HEK293 (cell line): ENCODE data around the gene GJC1.

Experiments
- CTCF ChIA-PET: fragments of 350-600 bp; formaldehyde crosslinking; extraction: SDS; loops from one replicate; lab custom pipeline; 2021; ENCODE audit warnings: antibody characterized with exemption; lab: Yijun Ruan, JAX
- POLR2A ChIA-PET: fragments of 300-600 bp; formaldehyde crosslinking; extraction: SDS; loops from one replicate; lab custom pipeline; 2020; ENCODE audit warnings: antibody characterized with exemption, inconsistent platforms; lab: Yijun Ruan, JAX
- H3K27ac ChIP-seq: fragments of 200-500 bp; sonication (Bioruptor generic); 2 replicates; pipeline ENCODE4 v1.5.1; 2014; ENCODE audit warnings: low read depth, low read length, control low read depth, inconsistent platforms; ENCODE audit errors: extremely low read depth
- H3K36me3 ChIP-seq, 2 experiments: fragments of 200-500 bp in 1 of 2; sonication (Bioruptor generic) in 1 of 2; 1 replicate in 1 of 2; 2 replicates in 1 of 2; pipeline ENCODE4 v1.5.1; 2014 to 2017; ENCODE audit warnings: inconsistent platforms in 2 of 2, low read length in 2 of 2; ENCODE audit not compliant: control insufficient read depth in 2 of 2, insufficient read depth in 1 of 2
- H3K4me1 ChIP-seq: fragments of 200-500 bp; sonication (Bioruptor generic); 2 replicates; pipeline ENCODE4 v1.5.1; 2014; ENCODE audit warnings: mild to moderate bottlenecking, low read length, inconsistent platforms; ENCODE audit not compliant: control insufficient read depth, insufficient read depth
- H3K4me3 ChIP-seq: 2 replicates; pipeline ENCODE4 v1.5.1; 2011; ENCODE audit warnings: low read depth, mild to moderate bottlenecking, control low read depth, low read length, moderate library complexity
- H3K9me3 ChIP-seq: fragments of 200-500 bp; sonication (Bioruptor generic); 2 replicates; pipeline ENCODE4 v1.5.1; 2014; ENCODE audit warnings: low read depth, low read length, inconsistent platforms; ENCODE audit not compliant: control insufficient read depth, insufficient read depth
- CTCF ChIP-seq: fragments of 450-650 bp; formaldehyde crosslinking; IDR thresholded peaks from 2 replicates; pipeline ENCODE4 v1.5.1; 2016; ENCODE audit warnings: missing biosample characterization, missing genetic modification characterization
- GLI4 ChIP-seq: fragments of 450-650 bp; formaldehyde crosslinking; IDR thresholded peaks from 2 replicates; pipeline ENCODE4 v1.5.1; 2016; ENCODE audit warnings: missing biosample characterization, missing genetic modification characterization
- YY2 ChIP-seq: fragments of 450-650 bp; formaldehyde crosslinking; IDR thresholded peaks from 2 replicates; pipeline ENCODE4 v1.5.1; 2016; ENCODE audit warnings: missing biosample characterization, missing genetic modification characterization
- ZBTB10 ChIP-seq: fragments of 450-650 bp; formaldehyde crosslinking; IDR thresholded peaks from 2 replicates; pipeline ENCODE4 v1.5.1; 2016; ENCODE audit warnings: missing biosample characterization, missing genetic modification characterization
- ZBTB17 ChIP-seq: fragments of 450-650 bp; formaldehyde crosslinking; IDR thresholded peaks from 2 replicates; pipeline ENCODE4 v1.5.1; 2016; ENCODE audit warnings: missing biosample characterization, missing genetic modification characterization
- ZBTB20 ChIP-seq: fragments of 450-650 bp; formaldehyde crosslinking; IDR thresholded peaks from 2 replicates; pipeline ENCODE4 v1.5.1; 2016; ENCODE audit warnings: missing biosample characterization, missing genetic modification characterization
- ZIC2 ChIP-seq: fragments of 450-650 bp; formaldehyde crosslinking; IDR thresholded peaks from 2 replicates; pipeline ENCODE4 v1.5.1; 2016; ENCODE audit warnings: missing biosample characterization, missing genetic modification characterization
- ZNF16 ChIP-seq: fragments of 450-650 bp; formaldehyde crosslinking; IDR thresholded peaks from 2 replicates; pipeline ENCODE4 v1.5.1; 2016; ENCODE audit warnings: low read depth, missing biosample characterization, missing genetic modification characterization
- ZNF169 ChIP-seq: fragments of 450-650 bp; formaldehyde crosslinking; IDR thresholded peaks from 2 replicates; pipeline ENCODE4 v1.5.1; 2016; ENCODE audit warnings: missing biosample characterization, missing genetic modification characterization
- ZNF184 ChIP-seq: fragments of 450-650 bp; IDR thresholded peaks from 2 replicates; pipeline ENCODE4 v1.5.1; 2018; ENCODE audit warnings: missing biosample characterization, mild to moderate bottlenecking, missing genetic modification characterization
- ZNF211 ChIP-seq: fragments of 450-650 bp; formaldehyde crosslinking; IDR thresholded peaks from 2 replicates; pipeline ENCODE4 v1.5.1; 2016; ENCODE audit warnings: low read depth, missing biosample characterization, missing genetic modification characterization
- ZNF341 ChIP-seq: fragments of 450-650 bp; formaldehyde crosslinking; IDR thresholded peaks from 2 replicates; pipeline ENCODE4; 2016; ENCODE audit warnings: low read depth, missing biosample characterization, missing genetic modification characterization
- ZNF37A ChIP-seq: fragments of 450-650 bp; IDR thresholded peaks from 2 replicates; pipeline ENCODE4 v1.5.1; 2018; ENCODE audit warnings: missing biosample characterization, missing genetic modification characterization
- ZNF391 ChIP-seq: fragments of 450-650 bp; formaldehyde crosslinking; IDR thresholded peaks from 2 replicates; pipeline ENCODE4 v1.5.1; 2016; ENCODE audit warnings: low read depth, missing biosample characterization, missing genetic modification characterization, borderline replicate concordance
- ZNF426 ChIP-seq: fragments of 450-650 bp; formaldehyde crosslinking; IDR thresholded peaks from 2 replicates; pipeline ENCODE4 v1.5.1; 2017; ENCODE audit warnings: missing biosample characterization, missing genetic modification characterization, mild to moderate bottlenecking, inconsistent platforms, moderate library complexity
- ZNF433 ChIP-seq: fragments of 450-650 bp; formaldehyde crosslinking; IDR thresholded peaks from 2 replicates; pipeline ENCODE4 v1.5.1; 2016; ENCODE audit warnings: missing biosample characterization, missing genetic modification characterization, low read depth
- ZNF623 ChIP-seq: fragments of 450-650 bp; formaldehyde crosslinking; IDR thresholded peaks from 2 replicates; pipeline ENCODE4 v1.5.1; 2016; ENCODE audit warnings: missing biosample characterization, missing genetic modification characterization
- ZNF692 ChIP-seq: fragments of 450-650 bp; formaldehyde crosslinking; IDR thresholded peaks from 2 replicates; pipeline ENCODE4 v1.5.1; 2016; ENCODE audit warnings: missing biosample characterization, missing genetic modification characterization
- ZNF830 ChIP-seq: fragments of 450-650 bp; IDR thresholded peaks from 2 replicates; pipeline ENCODE4 v1.5.0; 2018; ENCODE audit warnings: missing biosample characterization, missing genetic modification characterization, low read depth, mild to moderate bottlenecking, moderate library complexity
- ZSCAN30 ChIP-seq: fragments of 450-650 bp; IDR thresholded peaks from 2 replicates; pipeline ENCODE4 v1.5.1; 2018; ENCODE audit warnings: missing biosample characterization, mild to moderate bottlenecking, missing genetic modification characterization, moderate library complexity

Gene GJC1

GRCh38 chr17:44768505-44769142 is 61.5 kb downstream of the GJC1 start:
- Histone ChIP-seq H3K4me1 (no peaks in the 10 kb centered on the region), H3K36me3 (no peaks in the 10 kb centered on the region), H3K9me3 (no peaks in the 10 kb centered on the region), H3K4me3 (no peak overlapping the region), H3K27ac (no peak overlapping the region)
- ChIA-PET CTCF (interaction anchor here (18.2 kb wide), 1 partner anchor 95 kb away, joined by 461 read pairs; no protein-coding TSS in a partner anchor), POLR2A (no interaction called here)
- TF ChIP-seq ZNF169 (tag by site-specific recombination) (no peak), ZNF426 (tag by site-specific recombination) (no peak), ZNF16 (tag by site-specific recombination) (no peak), GLI4 (no peak), ZBTB20 (tag by site-specific recombination) (no peak), YY2 (tag by site-specific recombination) (no peak), ZNF391 (tag by site-specific recombination) (no peak), ZNF211 (tag by site-specific recombination) (no peak), ZNF433 (tag by site-specific recombination) (no peak)

- H3K9me3 ChIP-seq = no peaks in the 10 kb centered on the region
- TF ChIP-seq ZSCAN30 (tag by site-specific recombination) (no peak), ZNF37A (tag by site-specific recombination) (no peak), ZNF692 (tag by site-specific recombination) (no peak), ZNF623 (no peak), ZBTB17 (tag by site-specific recombination) (no peak), ZNF830 (tag by site-specific recombination) (no peak), ZIC2 (tag by site-specific recombination) (peak; percentile 99), ZNF184 (no peak), CTCF (tag by site-specific recombination) (no peak), ZBTB10 (no peak), ZNF341 (tag by site-specific recombination) (0 out of 2 replicates have a peak, but pooled peaks have one; percentile 21)
- CTCF ChIA-PET = interaction anchor here (1.1 kb wide), 1 partner anchor 97 kb away, joined by 3 read pairs; no protein-coding TSS in a partner anchor
- H3K4me3 ChIP-seq = no peak overlapping the region
- POLR2A ChIA-PET = no interaction called here
- H3K27ac ChIP-seq = peak overlapping the region; percentile 2; the same call in 1 of the 2 replicates
- no peaks in the 10 kb centered on the region for H3K4me1 ChIP-seq
- no peaks in the 10 kb centered on the region for H3K36me3 ChIP-seq
These were observed 62.6 kb downstream of the GJC1 start for GRCh38 chr17:44767493-44767892.
